ENCODE measurements around the gene CFAP299. TPM values are rescaled to one million over a fixed set of nuclear protein-coding genes. Genes with fewer than 3 reads are reported as not detected.

CFAP299 gene
- total RNA-seq, 4 donors from 2014 or later: 0.79 TPM; not detected in 3

DNA sequence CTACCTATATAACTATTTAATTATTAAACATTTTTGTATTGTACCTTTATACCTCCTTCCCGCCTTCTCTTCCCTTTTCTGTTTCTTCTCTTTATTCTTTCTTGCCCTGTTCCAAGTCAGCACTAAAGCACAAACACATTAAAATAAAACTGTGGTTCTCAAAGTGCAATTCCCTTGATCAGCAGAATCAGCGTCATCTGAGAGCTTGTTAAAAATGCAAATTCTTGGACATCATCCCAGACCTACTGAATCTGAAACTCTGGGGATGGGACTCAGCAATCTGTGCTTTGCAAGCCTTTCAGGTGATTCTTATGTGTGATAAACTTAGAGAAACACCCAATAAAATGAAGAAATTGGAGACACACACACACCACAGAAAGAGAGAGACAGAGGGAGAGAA, 516.5 kb downstream of the CFAP299 start:
- ATAC-seq (ENCODE audit: low FRiP score): no peak
- TF ChIP-seq CTCF (IDR thresholded peaks at IDR 0.05): no peak
- DNase-seq (ENCODE audit: low spot score): no peak

DNA sequence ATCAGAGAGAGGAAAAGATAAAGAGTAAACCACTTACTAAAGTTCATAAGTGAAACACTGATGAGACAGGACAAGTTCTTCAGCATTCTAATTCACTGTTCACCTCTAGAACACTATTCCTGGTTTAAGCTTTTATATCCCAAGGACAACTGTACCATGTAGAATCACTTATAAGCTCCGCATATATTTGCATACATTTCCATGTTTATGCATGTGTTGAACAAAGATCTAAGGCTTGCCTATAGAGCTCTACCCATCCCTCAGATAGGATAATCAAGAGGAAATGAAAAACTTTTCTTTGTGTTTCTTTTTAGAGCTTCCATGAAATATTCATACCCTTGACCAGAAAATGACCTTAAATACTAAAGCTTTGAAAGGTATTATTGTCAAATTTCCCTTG, 538.0 kb downstream of the CFAP299 start:
- ATAC-seq (ENCODE audit: low FRiP score): no peak
- TF ChIP-seq CTCF (IDR thresholded peaks at IDR 0.05): no peak
- DNase-seq (ENCODE audit: low spot score): no peak

GRCh38 chr4:80874979-80875378, 539.4 kb downstream of the CFAP299 start:
- TF ChIP-seq CTCF (IDR thresholded peaks at IDR 0.05): no peak
- ATAC-seq (ENCODE audit: low FRiP score) (no peak), DNase-seq (ENCODE audit: low spot score) (no peak)

DNA sequence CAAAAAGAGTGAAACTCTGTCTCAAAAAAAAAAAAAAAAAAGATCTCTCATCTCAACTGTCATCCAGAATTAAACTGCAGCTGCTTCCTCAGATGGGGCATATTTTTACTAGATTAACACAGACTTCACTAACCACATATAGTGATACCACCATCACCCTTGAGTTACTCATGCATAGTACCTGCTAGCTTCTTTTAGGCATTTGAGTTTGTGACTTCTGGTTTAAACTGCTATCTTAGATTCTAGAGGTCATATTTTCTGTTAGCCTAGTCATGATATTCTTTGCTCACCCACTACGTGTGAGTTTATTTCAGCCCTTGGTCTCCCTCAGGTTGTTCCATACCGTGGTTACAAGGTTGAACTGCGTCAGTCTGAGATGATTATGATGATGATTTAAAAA, 540.1 kb downstream of the CFAP299 start:
- no peak for TF ChIP-seq CTCF (IDR thresholded peaks at IDR 0.05)
- ATAC-seq (ENCODE audit: low FRiP score) (no peak), DNase-seq (ENCODE audit: low spot score) (no peak)

GRCh38 chr4:80876810-80877209, 541.3 kb downstream of the CFAP299 start:
- DNase-seq (ENCODE audit: low spot score) (no peak), ATAC-seq (ENCODE audit: low FRiP score) (no peak)
- no peak for TF ChIP-seq CTCF (IDR thresholded peaks at IDR 0.05)

- DNase-seq (ENCODE audit: low spot score): no peak
- ATAC-seq (ENCODE audit: low FRiP score): no peak
- no peak for TF ChIP-seq CTCF (IDR thresholded peaks at IDR 0.05)
Observed at GRCh38 chr4:80878218-80878617, 542.7 kb downstream of the CFAP299 start.

DNA sequence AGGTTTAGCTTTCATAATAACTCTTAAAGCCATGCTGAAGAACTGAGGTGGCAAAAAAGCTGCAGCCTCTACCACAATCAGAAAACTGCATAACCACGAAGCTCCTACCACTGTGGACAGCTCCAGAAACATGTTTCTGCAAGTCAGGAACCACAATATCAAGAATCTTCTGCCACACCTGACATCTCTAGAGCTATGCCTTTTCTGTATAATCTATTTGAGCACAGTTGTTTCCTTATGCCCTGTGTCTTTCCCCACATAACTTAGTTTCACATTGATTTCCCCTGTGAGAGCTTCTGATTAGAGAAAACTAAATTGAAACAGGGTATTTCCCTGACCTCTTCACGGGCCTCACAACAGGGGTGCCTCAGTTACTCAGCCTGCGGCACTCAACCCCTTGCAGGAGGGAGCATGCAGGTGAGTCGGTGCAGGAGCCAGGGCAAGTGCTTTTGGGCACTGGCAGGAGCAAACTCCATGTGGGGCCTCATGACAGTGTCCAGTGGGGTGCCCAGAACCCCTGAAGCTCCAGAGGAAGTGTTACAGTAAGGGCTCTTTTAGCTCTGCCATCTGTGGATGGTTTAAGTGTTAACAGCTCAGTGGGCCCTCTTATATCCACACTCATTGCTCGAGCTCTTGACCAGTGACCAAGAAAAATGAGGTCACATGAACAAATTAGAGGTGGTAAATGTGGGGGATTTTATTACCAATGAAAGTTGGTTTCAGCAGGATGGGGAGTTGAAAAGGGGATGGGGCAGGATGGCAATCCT, 562.2 kb downstream of the CFAP299 start:
- ATAC-seq (ENCODE audit: low FRiP score) (no peak), DNase-seq (ENCODE audit: low spot score) (no peak)
- TF ChIP-seq CTCF (IDR thresholded peaks at IDR 0.05): no peak

Measured in omental fat pad (tissue), 4 donors.